ENCODE data around the gene LPCAT2. TPM values are rescaled to one million over a fixed set of nuclear protein-coding genes. Genes with fewer than 3 reads are reported as not detected.
A peak's percentile ranks its signal among the peaks of the same experiment; 100 is the strongest.

The LPCAT2 gene
- total and polyA plus RNA-seq, 2 of the 13 experiments (the other 11 are each of a cell fraction or from before 2014, with no cell fraction given), result 9.9 to 17.6 TPM

- Histone ChIP-seq H3K9me3 (ENCODE audit: low read length) (no peaks in the 10 kb centered on the region), H3K36me3 (replicated peaks in 1 of 2; ENCODE audit: control insufficient read depth in 1 of 2, insufficient read depth in 2 of 2, low read length in 2 of 2) (peaks cover 0 to 2% of the 10 kb centered on the region in 2 experiments; a peak in 1 of 5 replicates), H3K4me2 (ENCODE audit: low read depth, low read length) (no peak overlapping the region), H3K79me2 (ENCODE audit: insufficient read depth, low read length) (no peaks in the 10 kb centered on the region), H3K27me3 (ENCODE audit: control insufficient read depth in 1 of 2, insufficient read depth in 2 of 2, low read length in 2 of 2) (no peaks in the 10 kb centered on the region), H4K20me1 (ENCODE audit: insufficient read depth, low read length) (no peaks in the 10 kb centered on the region), H3K27ac (ENCODE audit: extremely low read length, insufficient read depth, low read length) (no peak overlapping the region), H2AFZ (ENCODE audit: low read length) (no peak overlapping the region), H3K9ac (ENCODE audit: insufficient read depth, low read depth, low read length) (no peak overlapping the region), H3K4me3 (replicated peaks in 1 of 3; ENCODE audit: insufficient read depth in 1 of 3, low read depth in 2 of 3, low read length in 3 of 3) (no peak overlapping the region), H3K4me1 (ENCODE audit: insufficient read depth, low read length) (no peaks in the 10 kb centered on the region)
- TF ChIP-seq FOXO4 (CRISPR knock-in tag; conservative IDR thresholded peaks at IDR 0.05), result no peak
- TF ChIP-seq U2AF2 (IDR thresholded peaks at IDR 0.05; ENCODE audit: low read depth, low read length), result no peak
- no peak for TF ChIP-seq PATZ1 (CRISPR knock-in tag; IDR thresholded peaks at IDR 0.05)
- no peak for TF ChIP-seq ZNF468 (CRISPR knock-in tag; IDR thresholded peaks at IDR 0.05)
- TF ChIP-seq CTCF (CRISPR knock-in tag; IDR thresholded peaks at IDR 0.05), result 0 out of 2 replicates have a peak, but pooled peaks have one; percentile 16
- TF ChIP-seq ATF1 (CRISPR knock-in tag; IDR thresholded peaks at IDR 0.05), result no peak
- no peak for TF ChIP-seq CC2D1A (CRISPR knock-in tag; IDR thresholded peaks at IDR 0.05)
- no peak for TF ChIP-seq U2AF1 (optimal IDR thresholded peaks at IDR 0.05; ENCODE audit: low read depth, low read length)
- 0 out of 2 replicates have a peak, but pooled peaks have one; percentile 33 for TF ChIP-seq RAD21 (CRISPR knock-in tag; IDR thresholded peaks at IDR 0.05)
- no peak for TF ChIP-seq ZNF333 (CRISPR knock-in tag; IDR thresholded peaks at IDR 0.05; ENCODE audit: borderline replicate concordance)
- TF ChIP-seq NRL (CRISPR knock-in tag; IDR thresholded peaks at IDR 0.05; ENCODE audit: borderline replicate concordance), result no peak
- no peak for TF ChIP-seq ZKSCAN8 (CRISPR knock-in tag; IDR thresholded peaks at IDR 0.05; ENCODE audit: borderline replicate concordance)
- TF ChIP-seq HNF4G (IDR thresholded peaks at IDR 0.05; ENCODE audit: borderline replicate concordance, low read depth, low read length), result no peak
- no peak for TF ChIP-seq HNF4G (CRISPR knock-in tag; IDR thresholded peaks at IDR 0.05; ENCODE audit: borderline replicate concordance, low read depth)
- TF ChIP-seq SMC3 (IDR thresholded peaks at IDR 0.05; ENCODE audit: low read length), result peak; percentile 46; the same call in 1 of the 2 replicates
- TF ChIP-seq ZNF160 (CRISPR knock-in tag; IDR thresholded peaks at IDR 0.05), result no peak
- peak; percentile 55 for TF ChIP-seq STAG1 (CRISPR knock-in tag; IDR thresholded peaks at IDR 0.05)
- TF ChIP-seq GLMP (CRISPR knock-in tag; IDR thresholded peaks at IDR 0.05; ENCODE audit: borderline replicate concordance), result no peak
- TF ChIP-seq BATF2 (CRISPR knock-in tag; IDR thresholded peaks at IDR 0.05), result no peak
- 53% methylated on average over 2 of the region's 2 CpGs for WGBS (ENCODE audit: low lambda C conversion rate)
- CTCF ChIA-PET (ENCODE audit: low intra/inter-chr PET ratio, low total read pairs), result interaction anchor here (0.8 to 8.1 kb wide), 3 partner anchors 78 to 159 kb away, joined by 3 to 130 read pairs (median 25); no protein-coding TSS in a partner anchor
- ATAC-seq (no peak), DNase-seq (ENCODE audit: low spot score) (peak; percentile 35), FAIRE-seq (no peak)
- in situ Hi-C loops (cut with HindIII; ENCODE audit: extremely low pct_ligation_motif_present, low pct_unique_long_range_greater_than_20kb), result loop anchor here (5.0 kb wide), 2 partner anchors 51 to 76 kb away; no protein-coding TSS in a partner anchor
- BruUV-seq (replicated peaks), result no TSS peak
- intact Hi-C loops (cut with micrococcal nuclease; ENCODE audit: unreplicated experiment), result loop anchor here (1.0 to 5.0 kb wide), 3 partner anchors 78 to 160 kb away; no protein-coding TSS in a partner anchor
- POLR2A ChIA-PET, result no interaction called here
Measured at GRCh38 chr16:55543472-55543871, 34.6 kb downstream of the LPCAT2 start.

Measured in HepG2 (cell line).